GM19351 (cell line): ENCODE data around the gene HYPK.
"Not testable (repeated sequence)": the region's sequence is repeated elsewhere in the genome, so short reads cannot be mapped to it uniquely, and the experiment has no call there.

Experiments
- ATAC-seq: cut with Tn5 transposase; IDR thresholded peaks from one replicate; pipeline ENCODE4 v1.9.1; 2021; ENCODE audit warnings: mild to moderate bottlenecking, moderate library complexity; ENCODE audit not compliant: unreplicated experiment

The HYPK gene

DNA sequence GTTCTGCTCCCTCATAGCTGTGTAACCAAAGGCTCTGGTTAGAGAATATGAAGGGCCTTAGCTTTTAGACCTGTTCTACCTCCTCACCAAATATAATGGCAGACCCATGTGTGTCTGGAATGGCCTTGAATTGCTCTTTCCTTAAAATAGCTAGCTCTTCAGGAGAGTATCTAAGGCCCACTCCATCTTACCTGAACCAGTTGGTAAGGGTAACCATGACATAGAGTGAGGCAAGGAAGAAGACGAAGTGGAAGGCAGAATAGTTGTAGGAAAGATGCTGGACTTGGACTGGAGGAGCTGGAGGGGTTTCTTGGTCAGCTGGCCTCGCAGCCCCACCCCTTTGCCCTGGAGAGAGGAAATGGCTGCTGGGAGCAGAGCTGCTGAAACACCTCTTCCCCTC lies 5.2 kb upstream of the HYPK start:
- ATAC-seq = no peak

DNA sequence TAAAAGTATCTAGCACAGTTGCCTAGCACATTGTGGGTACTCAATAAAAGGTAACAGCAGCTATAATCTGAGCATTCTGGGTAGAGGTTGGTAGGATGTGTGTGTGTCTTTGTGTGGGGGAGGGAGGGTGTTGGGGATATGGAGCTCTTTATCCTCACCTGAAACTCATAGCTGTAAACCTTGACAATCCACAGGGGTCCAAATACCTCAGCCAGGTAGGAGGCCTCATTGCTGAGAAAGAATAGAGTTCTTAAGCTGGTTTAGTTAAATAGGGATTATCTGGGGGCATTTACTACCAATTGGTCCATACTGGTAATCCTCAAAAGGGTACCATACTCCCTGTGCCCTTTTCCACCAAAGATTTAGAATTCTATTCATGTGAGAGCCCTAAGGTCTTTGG lies 4.4 kb upstream of the HYPK start:
- ATAC-seq = no peak

DNA sequence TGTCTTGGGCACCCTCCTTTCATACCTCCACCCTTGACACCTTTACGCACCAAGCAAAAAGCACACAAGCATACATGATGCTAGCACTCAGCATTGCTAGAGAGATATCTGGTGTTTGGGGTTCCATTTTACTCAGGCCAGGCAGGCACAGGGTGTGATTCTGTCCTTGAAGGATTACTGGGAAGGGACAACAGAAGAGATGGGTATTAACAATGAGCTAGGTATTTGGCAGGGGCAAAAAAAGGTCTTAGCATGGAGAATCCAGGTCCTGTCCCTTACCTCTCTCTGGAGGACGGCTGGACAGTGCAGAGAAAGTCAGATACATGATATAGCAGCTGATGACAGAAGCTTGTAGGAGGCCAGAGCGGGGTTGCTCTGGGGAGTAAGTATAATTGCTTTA lies 3.8 kb upstream of the HYPK start:
- ATAC-seq = no peak

DNA sequence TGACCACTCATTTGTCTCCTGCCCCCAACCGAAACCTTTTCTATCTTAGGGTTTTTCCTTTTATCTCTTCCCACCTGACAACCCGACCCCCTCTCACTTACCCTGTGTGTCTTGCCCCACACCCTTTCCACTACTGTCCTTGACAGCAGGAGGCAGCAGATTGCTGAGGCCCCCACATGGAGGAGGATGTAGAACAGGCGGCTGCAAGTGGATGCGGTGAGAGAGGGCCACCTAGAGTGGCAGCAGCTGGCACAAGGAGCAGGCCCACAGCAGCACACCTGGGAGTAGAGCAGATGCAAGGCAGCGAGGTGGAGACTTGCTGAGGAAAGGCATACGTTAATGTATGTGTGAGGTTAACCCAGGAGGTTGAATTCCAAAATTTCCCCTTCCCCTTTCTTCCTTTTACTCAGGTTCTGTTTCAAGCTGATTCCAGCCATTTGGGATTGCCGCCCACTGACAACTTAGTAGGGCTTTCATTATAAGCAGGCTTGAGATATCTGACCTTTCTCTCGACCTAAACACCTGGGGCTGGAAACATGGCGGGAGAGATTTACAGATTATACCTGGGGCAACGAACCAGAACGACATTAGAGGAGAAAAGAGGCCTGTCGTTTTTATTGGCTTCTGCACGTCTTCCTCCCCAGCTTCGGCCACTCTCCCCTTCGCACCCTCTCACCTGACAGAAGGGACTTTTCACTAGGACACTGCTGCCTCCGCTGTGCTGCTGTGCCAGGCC lies 1.0 kb upstream of the HYPK start:
- ATAC-seq = no peak

DNA sequence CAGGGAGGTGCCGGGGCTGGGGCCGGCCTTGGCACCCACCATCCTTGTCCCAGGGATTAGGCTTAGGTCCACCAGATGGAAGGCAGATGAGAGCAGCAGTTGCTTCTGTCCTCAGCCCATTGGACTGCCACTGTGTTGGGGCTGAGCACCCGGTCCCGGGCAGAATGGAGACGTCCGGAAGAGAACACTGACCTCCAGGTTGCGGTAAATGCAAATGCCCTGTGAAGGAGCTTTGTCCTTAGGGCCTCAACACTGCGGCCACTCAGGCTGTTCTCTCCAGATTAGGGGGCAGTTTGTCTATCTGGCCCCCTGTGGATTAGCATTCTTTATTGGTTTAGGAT lies 484 bp upstream of the HYPK start, which contains the start of gene SERINC4:
Gene SERINC4 (minus strand): TSS at position 276 of the 341 bp plus-strand sequence. CDS start 234 bp downstream, at position 42.
- ATAC-seq = no peak

DNA sequence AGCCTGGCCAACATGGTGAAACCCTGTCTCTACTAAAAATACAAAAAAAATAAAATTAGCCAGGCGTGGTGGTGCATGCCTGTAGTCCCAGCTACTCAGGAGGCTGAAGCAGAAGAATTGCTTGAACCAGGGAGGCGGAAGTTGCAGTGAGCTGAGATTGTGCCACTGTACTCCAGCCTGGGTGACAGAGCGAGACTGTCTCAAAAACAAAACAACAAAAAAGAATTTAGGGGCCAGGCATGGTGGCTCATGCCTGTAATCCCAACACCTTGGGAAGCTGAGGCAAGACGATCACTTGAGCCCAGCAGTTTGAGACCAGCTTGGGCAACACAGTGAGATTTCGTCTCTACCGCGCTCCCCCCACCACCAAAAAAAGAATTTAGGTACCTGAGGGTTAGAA lies 2.3 kb downstream of the HYPK start:
- ATAC-seq = not testable (repeated sequence)

DNA sequence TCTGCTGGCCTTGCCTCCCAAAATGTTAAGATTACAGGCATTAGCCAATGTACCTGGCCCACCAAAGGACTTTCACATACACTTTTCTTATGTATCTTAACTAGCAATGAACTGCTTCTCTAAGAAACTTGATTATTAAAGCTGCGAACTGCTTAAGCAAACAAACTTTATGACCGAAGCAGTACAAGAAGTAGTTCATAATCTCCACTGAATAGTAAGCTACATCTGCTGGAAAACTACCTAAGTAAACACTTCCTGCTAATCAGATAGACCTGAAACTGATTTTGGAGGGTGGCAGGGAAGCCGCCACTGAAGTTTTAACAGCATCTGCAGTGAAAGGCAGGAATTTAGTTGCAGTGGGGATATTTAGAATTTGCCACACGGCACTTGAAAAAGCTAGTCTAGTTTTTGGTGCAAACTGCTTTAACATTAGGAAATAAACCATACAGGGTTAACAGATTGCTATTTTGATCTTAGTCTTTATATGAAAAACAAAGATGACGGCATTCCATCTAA lies 8.1 kb downstream of the HYPK start:
- no peak for ATAC-seq

DNA sequence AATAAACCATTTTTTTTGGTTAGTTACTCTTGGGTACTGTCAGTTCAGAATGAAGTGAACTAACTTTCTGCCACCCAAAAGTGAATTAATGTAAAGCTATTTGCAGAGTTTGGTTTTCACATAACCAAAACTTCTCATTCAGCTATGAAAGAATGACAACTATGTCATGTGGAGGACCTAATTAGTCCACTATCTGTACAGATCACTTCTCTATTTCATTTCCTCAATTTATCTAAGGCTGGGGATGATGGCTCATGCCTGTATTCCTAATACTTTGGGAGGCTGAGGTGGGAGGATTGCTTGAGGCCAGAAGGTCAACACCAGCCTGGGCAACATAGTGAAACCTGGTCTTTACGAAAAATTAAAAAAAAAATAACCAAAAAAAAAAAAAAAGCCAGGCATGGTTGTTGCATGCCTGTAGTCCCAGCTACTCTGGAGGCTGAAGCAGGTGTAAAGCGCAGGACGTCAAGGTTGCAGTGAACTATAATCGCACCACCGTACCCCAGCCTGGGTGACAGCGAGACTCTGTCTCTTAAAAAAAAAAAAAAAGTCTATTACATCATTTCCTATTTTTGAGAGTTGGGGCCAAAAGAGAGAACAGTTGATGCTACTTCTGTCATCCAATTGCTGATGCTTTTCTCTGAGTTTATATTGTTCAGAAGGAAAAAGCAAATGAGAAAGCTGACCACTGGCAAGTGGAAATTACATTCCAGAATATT lies 8.7 kb downstream of the HYPK start:
- peak; percentile 84 for ATAC-seq

DNA sequence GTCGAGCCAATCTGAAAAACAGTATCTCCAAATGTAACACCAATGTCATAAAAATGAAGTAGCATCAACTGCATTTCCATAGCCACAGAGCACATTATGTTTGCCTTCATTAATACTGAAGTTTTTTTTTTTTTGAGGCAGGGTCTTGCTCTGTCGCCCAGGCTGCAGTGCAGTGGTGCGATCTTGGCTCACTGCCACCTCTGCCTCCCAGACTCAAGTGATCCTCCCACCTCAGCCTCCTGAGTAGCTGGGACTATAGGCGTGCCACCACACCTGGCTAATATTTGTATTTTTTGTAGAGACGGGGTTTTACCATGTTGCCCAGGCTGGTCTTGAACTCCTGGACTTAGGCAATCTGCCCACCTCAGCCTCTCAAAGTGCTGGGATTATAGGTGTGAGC lies 14.7 kb downstream of the HYPK start:
- not testable (repeated sequence) for ATAC-seq

DNA sequence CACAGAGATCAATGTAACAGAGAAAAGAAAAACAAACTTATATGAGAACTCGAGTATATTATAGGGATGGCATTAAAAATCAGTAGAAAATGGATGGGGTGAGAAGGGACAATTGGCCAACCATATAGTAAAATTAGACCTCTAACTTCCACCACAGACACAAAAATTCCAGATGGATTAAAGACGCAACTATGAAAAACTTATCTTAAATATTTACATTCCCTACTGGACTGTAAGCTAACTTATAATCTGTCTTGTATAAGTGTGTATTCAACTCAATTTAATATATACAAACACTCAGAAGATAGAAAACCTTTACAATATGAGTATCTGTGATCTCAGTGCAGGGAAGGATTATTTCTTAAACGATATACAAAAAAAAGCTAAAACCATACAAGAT lies 21.1 kb downstream of the HYPK start:
- ATAC-seq = no peak

DNA sequence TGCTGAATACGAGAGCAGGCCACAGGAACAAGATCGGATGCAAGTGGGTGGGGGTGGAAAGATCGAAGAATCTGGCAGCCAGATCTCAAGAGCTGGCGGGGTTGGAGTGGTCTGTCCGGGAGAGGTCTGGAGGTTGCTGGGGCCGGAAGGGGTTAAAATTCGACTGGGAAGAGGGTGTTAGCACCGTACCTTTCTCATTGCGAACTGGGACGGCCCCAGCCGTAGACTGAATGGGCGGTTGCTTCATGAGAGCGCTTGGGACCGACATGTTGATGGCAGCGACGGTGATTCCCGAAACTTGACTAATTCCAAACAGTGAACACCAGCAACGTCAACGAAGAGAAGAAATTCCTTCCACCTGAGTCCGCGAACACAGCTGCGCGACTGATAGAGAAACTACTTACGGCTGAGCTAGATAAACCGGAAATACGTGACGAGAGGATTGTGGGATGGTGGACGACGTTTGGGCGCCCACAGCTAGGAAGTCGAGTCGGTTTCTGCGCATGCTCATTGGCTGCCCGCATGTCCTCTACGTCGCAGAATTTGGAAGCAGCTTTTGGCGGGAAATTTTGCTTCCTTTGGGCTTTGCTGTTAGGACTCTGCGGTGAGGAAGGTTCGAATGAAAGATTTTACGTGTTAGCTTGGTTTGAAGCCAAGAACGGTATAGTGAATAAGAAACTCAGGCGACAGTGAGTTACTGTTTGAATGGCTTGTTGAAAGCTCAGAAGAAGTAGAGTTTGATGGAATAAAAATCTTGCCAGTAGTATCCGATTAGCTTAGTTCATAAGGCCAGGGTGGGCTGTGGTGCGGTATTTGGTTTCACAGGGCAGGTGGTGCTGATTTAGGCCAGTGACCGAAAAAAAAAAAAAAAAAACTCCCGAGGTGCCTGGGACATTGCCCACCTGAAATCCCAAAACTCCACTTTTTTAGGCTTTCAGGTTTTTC lies 24.2 kb downstream of the HYPK start, which contains the start of gene MFAP1:
Gene MFAP1 (minus strand): TSS at position 389 of the 945 bp plus-strand sequence. CDS start 121 bp downstream, at position 268.
- peak; percentile 75 for ATAC-seq

DNA sequence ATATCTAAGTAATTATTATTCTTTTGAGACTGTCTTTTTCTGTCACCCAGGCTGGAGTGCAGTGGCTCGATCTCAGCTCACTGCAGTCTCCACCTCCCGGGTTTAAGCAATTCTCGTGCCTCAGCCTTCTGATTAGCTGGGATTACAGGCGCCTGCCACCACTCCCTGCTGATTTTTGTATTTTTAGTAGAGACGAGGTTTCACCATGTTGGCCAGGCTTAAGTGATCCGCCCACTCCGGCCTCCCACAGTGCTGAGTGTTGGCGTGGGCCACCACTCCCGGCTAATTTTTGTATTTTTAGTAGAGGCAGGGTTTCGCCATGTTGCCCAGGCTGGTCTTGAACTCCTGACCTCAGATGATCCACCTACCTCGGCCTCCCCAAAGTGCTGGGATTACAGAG lies 24.9 kb downstream of the HYPK start:
- not testable (repeated sequence) for ATAC-seq

DNA sequence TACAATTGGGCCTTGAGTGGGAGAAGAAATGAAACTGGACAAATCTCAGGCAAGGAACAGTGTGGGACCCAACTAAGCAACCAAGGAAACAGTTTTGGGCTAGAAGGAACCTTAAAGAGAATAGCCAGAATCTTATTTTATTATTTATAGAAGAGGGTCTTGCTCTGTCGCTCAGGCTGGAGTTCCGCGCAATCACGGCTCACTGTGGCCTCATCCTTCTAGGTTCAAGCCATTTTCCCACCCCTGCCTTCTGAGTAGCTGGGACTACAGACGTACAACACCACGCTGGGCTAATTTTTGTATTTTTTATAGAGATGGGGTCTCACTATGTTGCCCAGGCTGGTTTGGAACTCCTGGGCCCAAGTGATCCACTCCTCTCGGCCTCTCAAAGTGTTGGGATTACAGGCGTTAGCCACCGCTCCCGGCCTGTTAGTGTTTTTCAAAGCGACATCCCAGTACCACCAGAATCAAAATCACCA lies 25.7 kb downstream of the HYPK start:
- ATAC-seq = no peak

DNA sequence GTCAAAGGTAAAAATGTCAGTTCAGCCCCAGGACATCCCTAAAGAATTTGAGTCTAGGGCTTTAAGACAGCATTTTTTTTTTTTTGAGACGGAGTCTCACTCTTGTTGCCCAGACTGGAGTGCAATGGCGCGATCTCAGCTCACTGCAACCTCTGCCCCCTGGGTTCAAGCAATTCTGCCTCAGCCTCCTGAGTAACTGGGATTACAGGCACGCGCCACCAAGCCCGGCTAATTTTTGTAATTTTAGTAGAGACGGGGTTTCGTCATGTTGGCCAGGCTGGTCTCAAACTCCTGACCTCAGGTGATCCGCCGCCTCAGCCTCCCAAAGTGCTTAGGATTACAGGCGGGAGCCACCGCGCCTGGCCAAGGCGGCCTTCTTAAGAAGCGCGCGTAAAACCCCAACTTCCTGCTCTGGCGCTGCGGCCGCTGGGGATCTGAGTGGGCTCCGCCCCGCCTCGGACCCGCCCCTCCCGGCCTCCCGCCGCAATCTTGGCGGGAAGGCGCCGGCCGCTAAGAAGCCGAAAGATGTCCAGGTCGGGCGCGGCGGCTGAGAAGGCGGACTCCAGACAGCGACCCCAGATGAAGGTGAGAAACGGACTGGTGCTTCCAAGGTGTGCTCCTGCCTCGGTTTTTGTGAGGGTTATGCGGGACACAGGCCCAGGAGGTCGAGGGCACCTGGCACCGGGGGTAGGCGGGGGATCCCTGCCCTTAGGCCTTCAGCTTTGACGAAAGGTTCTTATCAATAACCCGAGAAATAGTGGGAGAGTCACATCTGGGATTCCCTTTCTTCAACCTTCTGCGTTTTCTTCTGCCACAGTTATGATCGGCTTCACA lies 26.3 kb downstream of the HYPK start, which contains the start of gene WDR76:
Gene WDR76 (plus strand): TSS at position 495 of the 834 bp plus-strand sequence. CDS start 31 bp downstream, at position 526.
- ATAC-seq = peak; percentile 53

DNA sequence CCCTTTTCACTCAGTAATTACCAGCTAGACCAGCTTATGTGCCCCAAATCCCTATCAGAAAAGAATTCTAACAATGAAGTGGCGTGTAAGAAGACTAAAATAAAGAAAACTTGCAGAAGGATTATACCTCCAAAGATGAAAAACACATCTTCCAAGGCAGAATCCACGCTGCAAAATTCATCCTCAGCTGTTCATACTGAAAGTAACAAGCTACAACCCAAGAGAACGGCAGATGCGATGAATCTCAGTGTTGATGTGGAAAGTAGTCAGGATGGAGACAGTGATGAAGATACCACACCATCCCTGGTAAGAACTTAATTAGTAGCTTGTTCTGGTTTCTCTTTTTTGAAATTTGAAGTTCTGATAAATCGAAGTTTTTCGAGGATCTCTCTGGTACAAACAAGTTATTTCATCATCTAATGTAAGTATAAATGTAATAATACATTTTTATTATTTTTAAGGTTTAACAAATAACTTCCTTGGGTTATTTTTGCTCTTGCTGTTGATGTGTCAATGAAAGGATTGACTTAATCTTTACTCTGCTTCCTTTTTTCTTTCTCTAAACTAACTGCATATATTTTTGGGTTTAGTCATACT lies 27.8 kb downstream of the HYPK start:
- ATAC-seq = no peak

DNA sequence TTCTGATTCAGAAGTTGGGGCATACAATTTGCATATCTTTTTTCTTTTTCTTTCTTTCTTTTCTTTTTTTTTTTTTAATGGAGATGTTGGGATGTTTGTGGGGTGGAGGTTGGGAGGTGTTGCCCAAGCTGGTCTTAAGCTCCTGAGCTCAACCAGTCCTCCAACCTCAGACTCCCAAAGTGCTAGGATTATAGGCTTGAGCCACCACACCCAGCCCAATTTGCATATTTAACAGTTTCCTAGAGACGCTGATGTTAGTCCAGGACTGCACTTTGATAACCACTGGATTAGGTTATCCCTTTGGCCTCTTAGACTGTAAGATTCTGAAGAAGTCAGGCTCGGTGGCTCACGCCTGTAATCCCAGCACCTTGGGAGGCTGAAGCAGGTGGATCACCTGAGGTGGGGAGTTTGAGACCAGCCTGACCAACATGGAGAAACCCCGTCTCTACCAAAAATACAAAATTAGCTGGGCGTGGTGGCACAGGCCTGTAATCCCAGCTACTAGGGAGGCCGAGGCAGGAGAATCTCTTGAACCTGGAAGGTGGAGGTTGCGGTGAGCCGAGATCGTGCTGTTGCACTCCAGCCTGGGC lies 29.6 kb downstream of the HYPK start:
- ATAC-seq = not testable (repeated sequence)

DNA sequence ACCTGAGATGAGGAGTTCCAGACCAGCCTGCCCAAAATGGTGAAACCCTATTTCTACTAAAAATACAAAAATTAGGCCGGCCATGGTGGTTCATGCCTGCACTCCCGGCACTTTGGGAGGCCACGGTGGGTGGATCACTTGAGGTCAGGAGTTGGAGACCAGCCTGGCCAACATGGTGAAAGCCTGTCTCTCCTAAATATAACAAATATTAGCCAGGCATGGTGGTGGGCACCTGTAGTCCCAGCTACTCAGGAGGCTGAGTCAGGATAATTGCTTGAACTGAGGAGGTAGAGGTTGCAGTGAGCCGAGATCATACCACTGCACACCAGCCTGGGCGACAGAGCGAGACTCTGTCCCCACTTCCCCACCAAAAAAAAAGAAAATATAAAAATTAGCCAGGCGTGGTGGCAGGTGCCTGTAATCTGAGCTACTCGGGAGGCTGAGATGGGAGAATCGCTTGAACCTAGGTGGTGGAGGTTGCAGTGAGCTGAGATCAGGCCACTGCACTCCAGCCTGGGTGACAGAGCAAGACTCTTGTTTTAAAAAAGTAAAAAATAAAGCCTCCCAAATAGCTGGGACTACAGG lies 30.4 kb downstream of the HYPK start:
- not testable (repeated sequence) for ATAC-seq

DNA sequence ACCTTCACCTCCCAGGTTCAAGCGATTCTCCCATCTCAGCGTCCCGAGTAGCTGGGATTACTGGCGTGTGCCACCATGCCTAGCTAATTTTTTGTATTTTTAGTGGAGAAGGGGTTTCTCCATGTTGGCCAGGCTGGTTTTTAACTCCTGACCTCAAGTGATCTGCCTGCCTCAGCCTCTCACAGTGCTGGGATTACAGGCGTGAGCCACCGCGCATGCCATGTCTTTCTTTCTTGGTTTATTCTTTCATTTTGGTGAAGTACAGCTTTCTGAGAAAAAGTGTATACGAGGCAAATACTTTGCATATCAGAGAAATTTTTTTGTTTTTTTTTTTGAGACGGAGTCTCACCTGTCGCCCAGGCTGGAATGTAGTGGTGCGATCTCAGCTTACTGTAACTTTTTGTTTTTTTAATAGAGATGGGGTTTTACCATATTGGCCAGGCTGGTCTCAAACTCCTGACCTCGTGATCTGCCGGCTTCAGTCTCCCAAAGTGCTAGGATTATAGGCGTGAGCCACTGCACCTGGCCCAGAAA lies 31.2 kb downstream of the HYPK start:
- ATAC-seq = not testable (repeated sequence)
